HG02885 (cell line): ENCODE results near the gene PRKCH.

ENCODE experiments used
- ATAC-seq: cut with Tn5 transposase; IDR thresholded peaks from one replicate; pipeline ENCODE4 v1.9.1; 2021; ENCODE audit warnings: mild to moderate bottlenecking; ENCODE audit not compliant: unreplicated experiment, poor library complexity

The PRKCH gene

GRCh38 chr14:61416591-61416990 lies 95.2 kb downstream of the PRKCH start:
- ATAC-seq, result peak; percentile 38

GRCh38 chr14:61417141-61417540 lies 95.8 kb downstream of the PRKCH start:
- no peak for ATAC-seq

GRCh38 chr14:61417883-61418455 lies 96.6 kb downstream of the PRKCH start:
- ATAC-seq, result no peak

GRCh38 chr14:61418746-61419145 lies 97.4 kb downstream of the PRKCH start:
- ATAC-seq, result no peak

- no peak for ATAC-seq
These were observed 97.8 kb downstream of the PRKCH start for GRCh38 chr14:61419201-61419600.

- no peak for ATAC-seq
These were observed 98.9 kb downstream of the PRKCH start for GRCh38 chr14:61420326-61420725.

- ATAC-seq, result no peak
These were observed 100.0 kb downstream of the PRKCH start for GRCh38 chr14:61421212-61421923.

- no peak for ATAC-seq
These were observed 104.7 kb downstream of the PRKCH start for GRCh38 chr14:61426048-61426447.

GRCh38 chr14:61428261-61428660 lies 106.9 kb downstream of the PRKCH start:
- ATAC-seq, result no peak

GRCh38 chr14:61429316-61429715 lies 107.9 kb downstream of the PRKCH start:
- ATAC-seq, result no peak

GRCh38 chr14:61430066-61430757 lies 108.8 kb downstream of the PRKCH start:
- no peak for ATAC-seq

- no peak for ATAC-seq
These were observed 111.8 kb downstream of the PRKCH start for GRCh38 chr14:61433169-61433568.

- ATAC-seq, result no peak
These were observed 112.4 kb downstream of the PRKCH start for GRCh38 chr14:61433828-61434227.

GRCh38 chr14:61434311-61434710 lies 112.9 kb downstream of the PRKCH start:
- ATAC-seq, result no peak

GRCh38 chr14:61435563-61436337 lies 114.4 kb downstream of the PRKCH start:
- no peak for ATAC-seq

GRCh38 chr14:61437381-61437780 lies 116.0 kb downstream of the PRKCH start:
- no peak for ATAC-seq

GRCh38 chr14:61438036-61438435 lies 116.7 kb downstream of the PRKCH start:
- ATAC-seq, result no peak

GRCh38 chr14:61438497-61438859 lies 117.1 kb downstream of the PRKCH start:
- peak; percentile 67 for ATAC-seq

GRCh38 chr14:61438860-61439765 lies 117.7 kb downstream of the PRKCH start:
- peak; percentile 65 for ATAC-seq
